Chondrocyte (in vitro differentiated cells): ENCODE results near the gene TAX1BP1. TPM values are rescaled to one million over a fixed set of nuclear protein-coding genes. Genes with fewer than 3 reads are reported as not detected.

Source experiments
- DNase-seq: peaks from one replicate; pipeline ENCODE4 v3.0.0; 2021; ENCODE audit warnings: mixed read lengths, low spot score
- H3K27ac Mint-ChIP-seq: one replicate; pipeline ENCODE4 v1.8.0; 2021; ENCODE audit warnings: mild to moderate bottlenecking, moderate library complexity, mixed read lengths; ENCODE audit not compliant: unreplicated experiment
- H3K27me3 Mint-ChIP-seq: 2 replicates; pipeline ENCODE4 v1.8.0; 2021; ENCODE audit warnings: low read depth, mixed read lengths
- H3K36me3 Mint-ChIP-seq: 2 replicates; pipeline ENCODE4 v1.8.0; 2021; ENCODE audit warnings: low read depth, mixed read lengths
- H3K4me1 Mint-ChIP-seq: 2 replicates; pipeline ENCODE4 v1.8.0; 2021; ENCODE audit warnings: low read depth, mild to moderate bottlenecking, mixed read lengths
- H3K4me3 Mint-ChIP-seq: one replicate; pipeline ENCODE4 v1.8.0; 2021; ENCODE audit warnings: mild to moderate bottlenecking, moderate library complexity, mixed read lengths; ENCODE audit not compliant: unreplicated experiment
- H3K9me3 Mint-ChIP-seq: 2 replicates; pipeline ENCODE4 v1.8.0; 2021; ENCODE audit warnings: low read depth, mixed read lengths
- total RNA-seq: library from RNA; stranded (reverse); gene quantifications from 3 replicates; pipeline ENCODE4 v1.2.1, GENCODE V29; 2021
- TF ChIP-seq, protein P1 (sequence below): fragments of 200-600 bp; sonication (generic); IDR thresholded peaks from 2 replicates; pipeline ENCODE4 v1.5.0; 2021; ENCODE audit warnings: antibody characterized with exemption, mild to moderate bottlenecking, moderate library complexity

Gene TAX1BP1
- total RNA-seq, 1 donor from 2014 or later = 91.3 TPM

DNA sequence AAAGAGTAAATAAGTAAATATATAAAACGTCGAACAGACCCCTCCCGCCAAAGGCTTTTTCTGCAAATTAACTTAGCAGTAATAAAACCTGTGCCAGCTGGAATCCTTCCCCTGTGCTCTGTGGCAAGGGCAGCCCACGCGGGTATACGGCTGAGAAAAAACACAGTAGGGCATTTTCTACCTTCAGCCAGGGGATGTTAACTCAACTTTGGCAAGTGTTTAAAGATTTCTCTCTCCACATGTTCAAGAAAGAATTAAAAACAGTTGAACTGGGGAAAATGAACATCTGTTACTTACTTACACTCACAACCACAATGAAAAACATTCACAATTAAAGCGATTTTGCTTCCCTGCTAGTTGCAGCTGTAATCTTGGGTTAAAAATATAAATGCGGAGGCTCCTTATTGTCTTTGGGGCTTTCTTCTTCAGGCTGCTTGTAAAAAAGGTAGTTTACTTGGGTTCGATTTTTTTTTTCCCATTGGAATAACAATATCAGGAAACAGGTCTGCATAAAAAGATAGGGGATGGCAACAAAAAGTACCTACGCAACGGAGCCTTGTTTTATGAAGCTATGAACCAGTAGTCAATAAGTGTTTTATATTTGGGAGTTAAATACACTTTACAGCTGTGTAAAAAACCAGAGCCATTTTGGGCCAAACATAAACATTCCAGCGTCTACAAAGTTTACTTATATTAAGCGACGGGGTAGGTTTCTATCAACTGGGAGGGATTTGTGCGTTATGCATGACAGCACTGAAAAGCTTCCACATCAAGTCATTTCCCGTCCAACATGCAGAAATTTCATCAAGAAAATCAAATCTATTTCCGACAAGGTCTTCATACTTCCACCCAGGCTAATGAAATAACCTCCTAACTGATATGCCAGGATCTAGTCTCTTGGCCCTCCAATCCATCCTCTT, 132.7 kb downstream of the TAX1BP1 start:
- H3K4me1 Mint-ChIP-seq = peaks cover 40% of the 10 kb centered on the region
- DNase-seq = no peak
- no peaks in the 10 kb centered on the region for H3K27me3 Mint-ChIP-seq
- no peaks in the 10 kb centered on the region for H3K9me3 Mint-ChIP-seq
- TF ChIP-seq, protein P1, sequence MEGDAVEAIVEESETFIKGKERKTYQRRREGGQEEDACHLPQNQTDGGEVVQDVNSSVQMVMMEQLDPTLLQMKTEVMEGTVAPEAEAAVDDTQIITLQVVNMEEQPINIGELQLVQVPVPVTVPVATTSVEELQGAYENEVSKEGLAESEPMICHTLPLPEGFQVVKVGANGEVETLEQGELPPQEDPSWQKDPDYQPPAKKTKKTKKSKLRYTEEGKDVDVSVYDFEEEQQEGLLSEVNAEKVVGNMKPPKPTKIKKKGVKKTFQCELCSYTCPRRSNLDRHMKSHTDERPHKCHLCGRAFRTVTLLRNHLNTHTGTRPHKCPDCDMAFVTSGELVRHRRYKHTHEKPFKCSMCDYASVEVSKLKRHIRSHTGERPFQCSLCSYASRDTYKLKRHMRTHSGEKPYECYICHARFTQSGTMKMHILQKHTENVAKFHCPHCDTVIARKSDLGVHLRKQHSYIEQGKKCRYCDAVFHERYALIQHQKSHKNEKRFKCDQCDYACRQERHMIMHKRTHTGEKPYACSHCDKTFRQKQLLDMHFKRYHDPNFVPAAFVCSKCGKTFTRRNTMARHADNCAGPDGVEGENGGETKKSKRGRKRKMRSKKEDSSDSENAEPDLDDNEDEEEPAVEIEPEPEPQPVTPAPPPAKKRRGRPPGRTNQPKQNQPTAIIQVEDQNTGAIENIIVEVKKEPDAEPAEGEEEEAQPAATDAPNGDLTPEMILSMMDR = no peak
- peak overlapping the region; percentile 93 for H3K27ac Mint-ChIP-seq
- peaks cover 2% of the 10 kb centered on the region for H3K36me3 Mint-ChIP-seq
- no peak overlapping the region for H3K4me3 Mint-ChIP-seq

DNA sequence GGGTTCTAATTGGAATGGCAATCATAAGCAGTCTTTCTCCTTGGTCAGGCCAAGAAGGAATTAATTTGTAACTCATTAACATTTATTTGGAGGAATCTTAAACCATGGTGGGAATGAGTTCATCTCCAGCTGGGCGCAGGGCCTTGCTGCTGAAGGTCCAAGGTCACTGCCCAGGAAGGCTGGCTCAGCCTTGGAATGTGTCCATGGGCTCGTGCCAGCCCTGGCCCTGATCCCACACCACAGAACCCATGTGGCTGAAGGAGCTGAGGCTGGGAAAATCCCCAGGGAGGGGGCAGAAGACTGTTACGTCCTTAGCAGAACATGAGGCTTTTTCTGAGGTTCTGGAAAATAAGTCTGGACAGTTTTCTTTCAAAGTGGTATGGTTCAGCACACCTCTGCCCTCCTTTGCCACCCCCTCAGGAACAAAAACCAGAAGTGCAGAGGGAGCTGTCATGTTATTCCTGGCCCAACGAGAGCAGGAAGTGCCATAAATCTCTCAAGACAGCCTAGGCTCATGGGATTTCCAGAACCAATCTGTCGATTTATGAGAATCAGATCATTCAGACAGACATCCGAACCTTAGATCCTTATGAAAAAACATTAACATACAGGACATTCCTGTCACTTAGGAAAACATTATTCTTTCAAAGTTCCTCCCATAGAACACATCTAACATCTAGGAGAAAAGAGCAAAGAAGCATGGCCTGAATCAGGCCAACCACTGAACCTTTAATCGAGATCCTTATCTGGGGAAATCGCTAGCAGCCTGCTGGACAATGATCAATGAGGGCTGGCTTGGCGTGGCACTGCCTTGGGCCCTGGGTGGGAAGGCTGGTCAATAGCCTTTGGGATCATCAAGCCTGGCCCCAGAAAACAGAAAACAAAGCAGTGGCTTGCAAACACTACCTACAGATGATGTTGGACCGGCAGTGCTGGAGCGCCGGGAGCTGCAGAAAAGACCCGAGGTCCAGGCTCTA, 134.3 kb downstream of the TAX1BP1 start:
- no peaks in the 10 kb centered on the region for H3K9me3 Mint-ChIP-seq
- DNase-seq = no peak
- H3K36me3 Mint-ChIP-seq = no peaks in the 10 kb centered on the region
- H3K4me1 Mint-ChIP-seq = peaks cover 37% of the 10 kb centered on the region
- H3K4me3 Mint-ChIP-seq = peak overlapping the region; percentile 37
- peak overlapping the region; percentile 93 for H3K27ac Mint-ChIP-seq
- TF ChIP-seq, protein P1 = no peak
- H3K27me3 Mint-ChIP-seq = no peaks in the 10 kb centered on the region

DNA sequence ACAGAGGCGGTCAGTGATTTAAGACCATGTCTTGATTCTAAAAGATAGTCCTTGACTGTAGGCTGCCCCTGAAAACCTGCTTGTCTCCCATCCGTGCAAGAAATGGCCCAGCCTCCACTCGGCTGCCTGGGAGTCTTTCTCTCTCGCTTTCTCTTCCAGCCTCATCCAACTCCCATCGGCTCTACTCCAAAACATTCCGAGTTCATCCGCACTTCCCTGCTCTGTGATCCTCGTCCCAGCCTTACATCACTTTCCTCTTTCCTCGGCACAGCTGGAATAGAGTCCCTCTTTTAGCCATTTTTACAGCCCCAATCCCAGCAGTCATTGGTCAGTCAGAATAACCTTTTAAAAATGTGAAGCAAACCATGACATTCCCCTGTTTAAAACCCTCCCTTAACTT, 135.1 kb downstream of the TAX1BP1 start:
- no peak for DNase-seq
- no peaks in the 10 kb centered on the region for H3K27me3 Mint-ChIP-seq
- H3K9me3 Mint-ChIP-seq = no peaks in the 10 kb centered on the region
- peaks cover 37% of the 10 kb centered on the region for H3K4me1 Mint-ChIP-seq
- peak overlapping the region; percentile 93 for H3K27ac Mint-ChIP-seq
- H3K36me3 Mint-ChIP-seq = no peaks in the 10 kb centered on the region
- TF ChIP-seq, protein P1 = no peak
- H3K4me3 Mint-ChIP-seq = no peak overlapping the region

DNA sequence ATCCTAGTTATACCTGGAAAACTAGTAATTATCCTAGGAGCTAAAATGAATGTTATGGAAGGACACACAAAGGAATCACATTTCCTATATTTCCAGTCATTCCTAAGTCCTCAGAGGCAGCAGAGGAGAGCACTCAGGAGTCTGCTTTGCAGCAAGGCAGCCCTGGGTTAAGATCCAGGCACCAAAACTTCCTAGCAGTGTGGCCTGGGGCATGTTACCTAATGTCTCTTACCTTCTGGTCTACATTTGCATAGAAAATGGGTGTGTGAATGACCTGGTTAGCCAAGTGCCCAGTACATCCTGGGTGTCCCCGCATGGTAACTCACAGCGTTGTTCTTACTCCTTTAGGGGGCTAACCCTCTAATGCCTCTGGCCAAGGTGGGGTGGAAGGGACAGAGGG, 135.9 kb downstream of the TAX1BP1 start:
- peaks cover 37% of the 10 kb centered on the region for H3K4me1 Mint-ChIP-seq
- DNase-seq = no peak
- H3K36me3 Mint-ChIP-seq = no peaks in the 10 kb centered on the region
- no peaks in the 10 kb centered on the region for H3K27me3 Mint-ChIP-seq
- TF ChIP-seq, protein P1 = no peak
- no peak overlapping the region for H3K27ac Mint-ChIP-seq
- no peaks in the 10 kb centered on the region for H3K9me3 Mint-ChIP-seq
- no peak overlapping the region for H3K4me3 Mint-ChIP-seq

DNA sequence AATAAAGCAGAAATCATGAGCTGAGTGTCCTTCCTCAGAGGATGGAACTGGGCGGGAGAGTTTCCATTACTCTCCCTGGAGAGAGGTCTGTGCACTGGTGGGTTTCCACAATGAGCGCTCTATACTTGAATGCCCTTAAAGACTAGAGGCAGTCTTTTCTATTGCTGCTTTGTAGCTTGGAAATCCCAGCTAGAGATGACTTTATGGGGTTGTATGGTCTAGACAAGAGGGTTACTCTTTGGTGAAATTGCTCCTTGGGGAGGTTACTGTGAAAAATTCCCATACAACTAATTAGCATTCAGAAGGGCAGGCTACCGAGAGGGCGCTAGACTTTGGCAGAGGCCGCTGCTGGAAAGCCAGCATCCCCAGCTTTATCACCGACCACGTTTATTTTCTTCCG, 136.8 kb downstream of the TAX1BP1 start:
- H3K4me3 Mint-ChIP-seq = no peak overlapping the region
- H3K27me3 Mint-ChIP-seq = no peaks in the 10 kb centered on the region
- H3K4me1 Mint-ChIP-seq = peaks cover 40% of the 10 kb centered on the region
- H3K9me3 Mint-ChIP-seq = no peaks in the 10 kb centered on the region
- no peak for DNase-seq
- no peak overlapping the region for H3K27ac Mint-ChIP-seq
- TF ChIP-seq, protein P1 = no peak
- H3K36me3 Mint-ChIP-seq = no peaks in the 10 kb centered on the region
